ENCODE results near the gene REPIN1. TPM values are rescaled to one million over a fixed set of nuclear protein-coding genes. Genes with fewer than 3 reads are reported as not detected.

REPIN1 gene
- total RNA-seq, 4 donors from 2014 or later = 9.7 to 80.8 (median 37.9) TPM

- Histone ChIP-seq H3K27ac (no peak overlapping the region), H3K27me3 (no peaks in the 10 kb centered on the region), H3K4me1 (no peaks in the 10 kb centered on the region), H3K9me3 (no peaks in the 10 kb centered on the region), H3K4me3 (no peak overlapping the region), H3K36me3 (no peaks in the 10 kb centered on the region)
- no peak for DNase-seq
- no peak for TF ChIP-seq CTCF (IDR thresholded peaks at IDR 0.05)
- intact Hi-C loops (cut with DNase I; ENCODE audit: low total_unique reads) = loop anchor here (5.0 kb wide), 1 partner anchor 63 kb away; no protein-coding TSS in a partner anchor
Observed at GRCh38 chr7:150359622-150360362, 8.8 kb upstream of the REPIN1 start.

GRCh38 chr7:150360363-150361058 is 8.1 kb upstream of the REPIN1 start:
- Histone ChIP-seq H3K27me3 (no peaks in the 10 kb centered on the region), H3K36me3 (no peaks in the 10 kb centered on the region), H3K27ac (no peak overlapping the region), H3K9me3 (no peaks in the 10 kb centered on the region), H3K4me3 (no peak overlapping the region), H3K4me1 (no peaks in the 10 kb centered on the region)
- no peak for DNase-seq
- no peak for TF ChIP-seq POLR2A (IDR thresholded peaks at IDR 0.05)
- TF ChIP-seq CTCF (IDR thresholded peaks at IDR 0.05) = no peak
- intact Hi-C loops (cut with DNase I; ENCODE audit: low total_unique reads) = no loop called here

GRCh38 chr7:150361402-150361801 is 7.2 kb upstream of the REPIN1 start:
- H3K27ac ChIP-seq = no peak overlapping the region
- H3K9me3 ChIP-seq = no peaks in the 10 kb centered on the region
- H3K27me3 ChIP-seq = no peaks in the 10 kb centered on the region
- no peak overlapping the region for H3K4me3 ChIP-seq
- intact Hi-C loops (cut with DNase I; ENCODE audit: low total_unique reads) = no loop called here
- no peak for TF ChIP-seq POLR2A (IDR thresholded peaks at IDR 0.05)
- TF ChIP-seq CTCF (IDR thresholded peaks at IDR 0.05) = no peak
- no peaks in the 10 kb centered on the region for H3K4me1 ChIP-seq
- H3K36me3 ChIP-seq = no peaks in the 10 kb centered on the region
- DNase-seq = no peak

GRCh38 chr7:150361807-150362621 is 6.6 kb upstream of the REPIN1 start:
- no peaks in the 10 kb centered on the region for H3K36me3 ChIP-seq
- intact Hi-C loops (cut with DNase I; ENCODE audit: low total_unique reads) = no loop called here
- no peak for DNase-seq
- no peak overlapping the region for H3K27ac ChIP-seq
- H3K4me3 ChIP-seq = no peak overlapping the region
- H3K4me1 ChIP-seq = no peaks in the 10 kb centered on the region
- no peaks in the 10 kb centered on the region for H3K9me3 ChIP-seq
- TF ChIP-seq POLR2A (IDR thresholded peaks at IDR 0.05) (no peak), CTCF (IDR thresholded peaks at IDR 0.05) (no peak)
- no peaks in the 10 kb centered on the region for H3K27me3 ChIP-seq
